ENCODE measurements around the gene CFH.

The CFH gene

GRCh38 chr1:196650403-196650802 is 1.4 kb upstream of the CFH start:
- Histone ChIP-seq H3K27ac (no peak overlapping the region), H3K4me3 (no peak overlapping the region)
- DNase-seq (ENCODE audit: low spot score): no peak
- TF ChIP-seq, protein P1, sequence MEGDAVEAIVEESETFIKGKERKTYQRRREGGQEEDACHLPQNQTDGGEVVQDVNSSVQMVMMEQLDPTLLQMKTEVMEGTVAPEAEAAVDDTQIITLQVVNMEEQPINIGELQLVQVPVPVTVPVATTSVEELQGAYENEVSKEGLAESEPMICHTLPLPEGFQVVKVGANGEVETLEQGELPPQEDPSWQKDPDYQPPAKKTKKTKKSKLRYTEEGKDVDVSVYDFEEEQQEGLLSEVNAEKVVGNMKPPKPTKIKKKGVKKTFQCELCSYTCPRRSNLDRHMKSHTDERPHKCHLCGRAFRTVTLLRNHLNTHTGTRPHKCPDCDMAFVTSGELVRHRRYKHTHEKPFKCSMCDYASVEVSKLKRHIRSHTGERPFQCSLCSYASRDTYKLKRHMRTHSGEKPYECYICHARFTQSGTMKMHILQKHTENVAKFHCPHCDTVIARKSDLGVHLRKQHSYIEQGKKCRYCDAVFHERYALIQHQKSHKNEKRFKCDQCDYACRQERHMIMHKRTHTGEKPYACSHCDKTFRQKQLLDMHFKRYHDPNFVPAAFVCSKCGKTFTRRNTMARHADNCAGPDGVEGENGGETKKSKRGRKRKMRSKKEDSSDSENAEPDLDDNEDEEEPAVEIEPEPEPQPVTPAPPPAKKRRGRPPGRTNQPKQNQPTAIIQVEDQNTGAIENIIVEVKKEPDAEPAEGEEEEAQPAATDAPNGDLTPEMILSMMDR (IDR thresholded peaks at IDR 0.05): no peak

- DNase-seq (ENCODE audit: low spot score): no peak
- TF ChIP-seq, protein P1 (IDR thresholded peaks at IDR 0.05): no peak
- peak overlapping the region; percentile 60 for H3K4me3 ChIP-seq
- H3K27ac ChIP-seq: peak overlapping the region in 1 of 2 donors; percentile 26
These were observed 764 bp upstream of the CFH start for GRCh38 chr1:196651079-196651478.

DNA sequence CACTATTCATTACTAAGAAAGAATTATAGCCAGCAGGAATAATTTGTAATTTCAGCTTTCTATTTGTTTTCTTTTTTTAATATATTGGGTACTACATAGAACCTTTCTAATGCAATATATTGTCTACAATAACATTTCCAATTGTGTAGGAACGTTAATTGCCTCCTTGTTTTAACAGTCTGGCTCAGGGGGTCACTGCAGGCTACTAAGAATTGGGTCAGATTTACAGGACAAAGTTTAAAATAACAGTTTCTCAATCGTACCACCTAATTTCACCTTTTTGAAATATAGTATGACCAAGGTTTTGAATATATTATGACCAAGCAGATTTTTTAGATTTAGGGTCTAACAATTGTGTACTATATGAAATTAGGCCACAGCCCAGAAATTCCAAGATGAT is 2.4 kb downstream of the CFH start:
- Histone ChIP-seq H3K4me3 (peak overlapping the region; percentile 60), H3K27ac (peak overlapping the region in 1 of 2 donors; percentile 25)
- TF ChIP-seq, protein P1 (IDR thresholded peaks at IDR 0.05): no peak
- DNase-seq (ENCODE audit: low spot score): no peak

- TF ChIP-seq, protein P1 (IDR thresholded peaks at IDR 0.05): no peak
- H3K4me3 ChIP-seq: peak overlapping the region; percentile 60
- H3K27ac ChIP-seq: peak overlapping the region in 1 of 2 donors; percentile 46
- DNase-seq (ENCODE audit: low spot score): no peak
These were observed 3.2 kb downstream of the CFH start for GRCh38 chr1:196655071-196655470.

DNA sequence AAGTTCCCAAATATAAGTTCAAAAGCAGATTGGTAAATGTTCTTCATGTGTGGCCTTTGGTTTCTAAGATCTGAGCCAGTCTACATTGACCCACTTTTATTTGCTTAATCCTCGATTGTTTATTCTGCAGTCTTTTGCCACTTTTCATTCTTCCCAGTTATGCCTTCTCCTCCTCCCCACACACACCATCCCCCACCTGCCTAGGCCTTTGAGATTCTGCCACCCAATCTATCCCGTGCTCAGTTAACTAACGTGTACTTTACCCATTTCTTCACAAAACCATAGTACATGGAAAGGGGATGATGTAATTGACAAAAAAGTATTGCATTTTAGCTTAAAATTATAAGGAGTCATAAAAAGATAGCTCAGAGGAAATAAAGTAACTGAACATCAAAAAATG is 3.7 kb downstream of the CFH start:
- TF ChIP-seq, protein P1 (IDR thresholded peaks at IDR 0.05): no peak
- H3K4me3 ChIP-seq: peak overlapping the region; percentile 60

DNA sequence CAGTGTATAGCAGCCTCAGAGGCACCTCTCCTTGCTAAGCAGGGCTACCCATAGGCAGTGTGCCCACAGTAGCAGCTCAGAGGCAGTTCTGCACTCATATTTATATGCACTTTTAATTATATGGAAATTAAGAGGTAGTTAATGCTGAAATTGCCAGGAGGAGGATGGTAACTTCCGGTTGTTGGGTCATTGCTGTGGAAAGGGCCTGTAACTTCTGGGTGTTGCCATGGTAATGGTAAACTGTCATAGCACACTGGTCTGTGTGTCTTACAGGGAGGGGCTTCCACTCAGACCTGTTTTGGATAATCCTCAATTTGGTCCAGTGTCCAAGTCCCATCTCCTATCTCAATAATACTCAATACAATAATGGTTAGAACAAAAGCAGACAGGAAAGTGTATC is 7.6 kb downstream of the CFH start:
- TF ChIP-seq, protein P1 (IDR thresholded peaks at IDR 0.05): no peak
- H3K27ac ChIP-seq: peak overlapping the region in 1 of 2 donors; percentile 39
- DNase-seq (ENCODE audit: low spot score): no peak
- peak overlapping the region; percentile 41 for H3K4me3 ChIP-seq

More for the DNA sequence above, 3.7 kb downstream of the CFH start:
- DNase-seq (ENCODE audit: low spot score): no peak
- peak overlapping the region in 1 of 2 donors; percentile 46 for H3K27ac ChIP-seq

DNA sequence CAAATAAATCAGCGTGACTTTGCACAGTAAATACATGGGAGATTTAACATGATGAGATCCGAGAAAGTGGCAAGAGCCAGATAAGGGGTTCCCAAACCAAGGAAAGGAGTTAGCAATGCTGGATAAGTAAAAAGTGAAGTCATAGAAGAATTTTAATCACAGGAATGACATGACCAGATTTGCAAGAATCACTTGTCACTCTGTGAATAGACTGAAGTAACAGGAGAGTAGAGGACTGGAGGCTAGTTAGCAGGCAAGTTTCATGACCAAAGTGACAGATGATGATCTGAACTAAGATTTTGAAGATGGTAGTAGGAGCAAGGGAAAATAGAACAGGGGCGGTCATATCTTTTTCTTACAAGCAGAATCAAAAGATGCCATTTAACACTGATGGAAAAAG is 8.4 kb downstream of the CFH start:
- Histone ChIP-seq H3K4me3 (peak overlapping the region; percentile 37), H3K27ac (no peak overlapping the region)
- no peak for DNase-seq (ENCODE audit: low spot score)
- TF ChIP-seq, protein P1 (IDR thresholded peaks at IDR 0.05): no peak
